PC-3 (cell line): Measurements from ENCODE around the gene ACAP3. TPM values are rescaled to one million over a fixed set of nuclear protein-coding genes. Genes with fewer than 3 reads are reported as not detected.

Experiments
- ATAC-seq: fragments of 200-7000 bp; cut with Tn5 transposase; 2 replicates; pipeline ENCODE4 v1.9.1; 2020; ENCODE audit warnings: mild to moderate bottlenecking, moderate library complexity
- BruUV-seq: library from RNA; stranded (reverse); fragments of 400-500 nt; replicated peaks from 2 replicates; lab custom pipeline; 2021; lab: Mats Ljungman, UMichigan
- CTCF ChIA-PET: fragments of 300-600 bp; sonication (Branson Sonifier 250); formaldehyde crosslinking; loops from one replicate; lab custom pipeline; 2022; ENCODE audit warnings: antibody characterized with exemption; lab: Charles Lee
- POLR2A ChIA-PET: fragments of 300-600 bp; sonication (Branson Sonifier 250); formaldehyde crosslinking; loops from one replicate; lab custom pipeline; 2022; ENCODE audit warnings: antibody characterized with exemption; ENCODE audit not compliant: unreplicated experiment; lab: Charles Lee
- DNase-seq: peaks from one replicate; pipeline ENCODE4 v3.0.0-alpha.2; 2015
- H2AFZ ChIP-seq: fragments of 300-600 bp; sonication (generic); 2 replicates; pipeline ENCODE4 v1.6.0; 2016; ENCODE audit warnings: antibody characterized with exemption, low read length
- H3F3A ChIP-seq: fragments of 300-600 bp; sonication (generic); one replicate; pipeline ENCODE4 v1.6.0; 2017; ENCODE audit warnings: antibody characterized with exemption, low read length, control low read depth, mild to moderate bottlenecking; ENCODE audit not compliant: unreplicated experiment
- H3K27ac ChIP-seq: fragments of 300-600 bp; sonication (generic); 2 replicates; pipeline ENCODE4 v1.5.1; 2016; ENCODE audit warnings: mild to moderate bottlenecking, low read length
- H3K27me3 ChIP-seq: fragments of 300-600 bp; sonication (generic); 2 replicates; pipeline ENCODE4 v1.6.1; 2016; ENCODE audit warnings: low read length, mixed read lengths
- H3K36me3 ChIP-seq: fragments of 300-600 bp; sonication (generic); 2 replicates; pipeline ENCODE4 v1.6.1; 2016; ENCODE audit warnings: low read depth, mixed run types, low read length, mixed read lengths
- H3K4me1 ChIP-seq: fragments of 300-600 bp; sonication (generic); 2 replicates; pipeline ENCODE4 v1.5.1; 2016; ENCODE audit warnings: low read length; ENCODE audit not compliant: insufficient read depth
- H3K4me2 ChIP-seq: fragments of 300-600 bp; sonication (generic); 2 replicates; pipeline ENCODE4 v1.6.0; 2016; ENCODE audit warnings: low read length
- H3K4me3 ChIP-seq: fragments of 300-600 bp; sonication (generic); 2 replicates; pipeline ENCODE4 v1.5.1; 2016; ENCODE audit warnings: mild to moderate bottlenecking, low read length, mixed read lengths
- H3K79me2 ChIP-seq: fragments of 300-600 bp; sonication (generic); 2 replicates; pipeline ENCODE4 v1.6.1; 2017; ENCODE audit warnings: low read length, mixed read lengths
- H3K9ac ChIP-seq: fragments of 300-600 bp; sonication (generic); 2 replicates; pipeline ENCODE4 v1.6.0; 2016; ENCODE audit warnings: mild to moderate bottlenecking, low read length
- H3K9me2 ChIP-seq: fragments of 300-600 bp; sonication (generic); replicated peaks from 2 replicates; pipeline ENCODE4 v1.6.1; 2016; ENCODE audit warnings: mixed run types, low read length, mixed read lengths
- H3K9me3 ChIP-seq: fragments of 300-600 bp; sonication (generic); 2 replicates; pipeline ENCODE4 v1.6.1; 2016; ENCODE audit warnings: low read length, mixed read lengths
- H4K20me1 ChIP-seq: fragments of 300-600 bp; sonication (generic); 2 replicates; pipeline ENCODE4 v1.6.1; 2016; ENCODE audit warnings: low read length, mixed read lengths
- EZH2 ChIP-seq: fragments of 300-600 bp; sonication (generic); IDR thresholded peaks from one replicate; pipeline ENCODE4 v1.6.1; 2017; ENCODE audit warnings: antibody characterized with exemption, mild to moderate bottlenecking, low read length; ENCODE audit not compliant: unreplicated experiment
- EZH2phosphoT487 ChIP-seq: fragments of 300-600 bp; sonication (generic); IDR thresholded peaks from 2 replicates; pipeline ENCODE4 v1.6.1; 2018; ENCODE audit warnings: mild to moderate bottlenecking, antibody characterized with exemption, low read length, borderline replicate concordance
- intact Hi-C: fragments of 100-400 bp; cut with micrococcal nuclease; formaldehyde crosslinking; loops from 2 replicates; pipeline ENCODE4 v1.9.0; 2023
- total RNA-seq: library from RNA; depleted of rRNA; stranded (reverse); fragments of >200 nt; gene quantifications from 2 replicates; pipeline ENCODE4 v1.2.3, GENCODE V29; 2014
- TF ChIP-seq, protein P1 (sequence below): fragments of 300-600 bp; sonication (generic); conservative IDR thresholded peaks from 2 replicates; pipeline ENCODE4 v1.5.1; 2017; ENCODE audit warnings: antibody characterized with exemption, low read depth, mild to moderate bottlenecking, low read length

Gene ACAP3
- total RNA-seq, 1 experiment from 2014 or later: 116 TPM

DNA sequence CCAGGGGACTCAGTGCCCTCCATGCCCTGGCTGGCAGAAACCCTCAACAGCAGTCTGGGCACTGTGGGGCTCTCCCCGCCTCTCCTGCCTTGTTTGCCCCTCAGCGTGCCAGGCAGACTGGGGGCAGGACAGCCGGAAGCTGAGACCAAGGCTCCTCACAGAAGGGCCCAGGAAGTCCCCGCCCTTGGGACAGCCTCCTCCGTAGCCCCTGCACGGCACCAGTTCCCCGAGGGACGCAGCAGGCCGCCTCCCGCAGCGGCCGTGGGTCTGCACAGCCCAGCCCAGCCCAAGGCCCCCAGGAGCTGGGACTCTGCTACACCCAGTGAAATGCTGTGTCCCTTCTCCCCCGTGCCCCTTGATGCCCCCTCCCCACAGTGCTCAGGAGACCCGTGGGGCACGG is 20.5 kb upstream of the ACAP3 start:
- H3K4me1 ChIP-seq: peaks cover 47% of the 10 kb centered on the region
- no peaks in the 10 kb centered on the region for H3F3A ChIP-seq
- intact Hi-C loops: no loop called here
- H3K9ac ChIP-seq: no peak overlapping the region
- H4K20me1 ChIP-seq: peaks cover 3% of the 10 kb centered on the region; the same call in 1 of the 2 replicates
- no peak overlapping the region for H3K4me3 ChIP-seq
- no peaks in the 10 kb centered on the region for H3K27me3 ChIP-seq
- TF ChIP-seq, protein P1, sequence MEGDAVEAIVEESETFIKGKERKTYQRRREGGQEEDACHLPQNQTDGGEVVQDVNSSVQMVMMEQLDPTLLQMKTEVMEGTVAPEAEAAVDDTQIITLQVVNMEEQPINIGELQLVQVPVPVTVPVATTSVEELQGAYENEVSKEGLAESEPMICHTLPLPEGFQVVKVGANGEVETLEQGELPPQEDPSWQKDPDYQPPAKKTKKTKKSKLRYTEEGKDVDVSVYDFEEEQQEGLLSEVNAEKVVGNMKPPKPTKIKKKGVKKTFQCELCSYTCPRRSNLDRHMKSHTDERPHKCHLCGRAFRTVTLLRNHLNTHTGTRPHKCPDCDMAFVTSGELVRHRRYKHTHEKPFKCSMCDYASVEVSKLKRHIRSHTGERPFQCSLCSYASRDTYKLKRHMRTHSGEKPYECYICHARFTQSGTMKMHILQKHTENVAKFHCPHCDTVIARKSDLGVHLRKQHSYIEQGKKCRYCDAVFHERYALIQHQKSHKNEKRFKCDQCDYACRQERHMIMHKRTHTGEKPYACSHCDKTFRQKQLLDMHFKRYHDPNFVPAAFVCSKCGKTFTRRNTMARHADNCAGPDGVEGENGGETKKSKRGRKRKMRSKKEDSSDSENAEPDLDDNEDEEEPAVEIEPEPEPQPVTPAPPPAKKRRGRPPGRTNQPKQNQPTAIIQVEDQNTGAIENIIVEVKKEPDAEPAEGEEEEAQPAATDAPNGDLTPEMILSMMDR: no peak
- TF ChIP-seq EZH2phosphoT487: no peak
- no peak for TF ChIP-seq EZH2
- no peak overlapping the region for H3K27ac ChIP-seq
- H3K79me2 ChIP-seq: peaks cover 35% of the 10 kb centered on the region
- DNase-seq: no peak
- BruUV-seq: no TSS peak
- H3K9me2 ChIP-seq: no peaks in the 10 kb centered on the region
- H2AFZ ChIP-seq: no peak overlapping the region
- CTCF ChIA-PET: no interaction called here
- POLR2A ChIA-PET: no interaction called here
- peaks cover 3% of the 10 kb centered on the region; the same call in 1 of the 2 replicates for H3K36me3 ChIP-seq
- no peak overlapping the region for H3K4me2 ChIP-seq
- no peak for ATAC-seq
- no peaks in the 10 kb centered on the region for H3K9me3 ChIP-seq

DNA sequence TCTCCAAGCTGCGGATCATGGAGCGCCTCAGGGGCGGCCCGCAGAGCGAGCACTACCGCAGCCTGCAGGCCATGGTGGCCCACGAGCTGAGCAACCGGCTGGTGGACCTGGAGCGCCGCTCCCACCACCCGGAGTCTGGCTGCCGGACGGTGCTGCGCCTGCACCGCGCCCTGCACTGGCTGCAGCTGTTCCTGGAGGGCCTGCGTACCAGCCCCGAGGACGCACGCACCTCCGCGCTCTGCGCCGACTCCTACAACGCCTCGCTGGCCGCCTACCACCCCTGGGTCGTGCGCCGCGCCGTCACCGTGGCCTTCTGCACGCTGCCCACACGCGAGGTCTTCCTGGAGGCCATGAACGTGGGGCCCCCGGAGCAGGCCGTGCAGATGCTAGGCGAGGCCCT is 19.6 kb upstream of the ACAP3 start:
- Histone ChIP-seq H3K4me1 (peaks cover 43% of the 10 kb centered on the region), H3K9ac (no peak overlapping the region), H3K9me3 (no peaks in the 10 kb centered on the region), H3K4me3 (no peak overlapping the region), H3K27me3 (no peaks in the 10 kb centered on the region), H3F3A (no peaks in the 10 kb centered on the region), H3K79me2 (peaks cover 43% of the 10 kb centered on the region), H2AFZ (no peak overlapping the region), H3K27ac (no peak overlapping the region), H4K20me1 (peaks cover 8% of the 10 kb centered on the region; the same call in 1 of the 2 replicates), H3K4me2 (no peak overlapping the region), H3K36me3 (peaks cover 3% of the 10 kb centered on the region; the same call in 1 of the 2 replicates), H3K9me2 (no peaks in the 10 kb centered on the region)
- POLR2A ChIA-PET: no interaction called here
- ATAC-seq (no peak), DNase-seq (no peak)
- intact Hi-C loops: no loop called here
- no peak for TF ChIP-seq EZH2
- no peak for TF ChIP-seq EZH2phosphoT487
- TF ChIP-seq, protein P1: no peak
- BruUV-seq: no TSS peak
- CTCF ChIA-PET: no interaction called here

DNA sequence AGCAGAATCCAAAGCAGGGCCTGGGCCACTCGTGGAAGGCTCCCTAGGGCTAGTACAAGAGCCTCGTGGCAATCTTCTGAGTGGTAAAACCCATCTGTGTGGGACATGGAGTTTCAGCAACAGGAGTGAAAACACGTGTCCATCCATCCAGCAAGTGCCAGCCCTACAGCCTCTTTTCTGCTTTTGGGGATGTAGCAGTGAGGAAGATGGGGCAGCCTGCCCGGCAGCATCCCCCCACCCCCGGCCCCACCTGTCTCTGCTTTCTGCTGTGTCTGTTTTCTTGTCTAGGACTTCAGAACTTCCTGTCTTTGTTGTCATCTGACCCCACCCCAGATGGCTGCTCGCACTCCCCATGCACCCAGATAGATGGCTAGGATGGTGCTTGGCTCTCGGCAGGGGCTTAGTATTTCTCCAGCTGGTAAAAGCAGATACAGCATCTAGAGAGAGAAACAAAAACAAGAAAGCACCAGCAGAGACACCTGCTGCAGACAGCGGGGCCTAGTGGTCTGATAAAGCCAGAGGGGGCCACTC is 18.4 kb upstream of the ACAP3 start:
- BruUV-seq: no TSS peak
- no peak for TF ChIP-seq EZH2
- TF ChIP-seq EZH2phosphoT487: no peak
- TF ChIP-seq, protein P1: no peak
- ChIA-PET CTCF (no interaction called here), POLR2A (no interaction called here)
- ATAC-seq: no peak
- Histone ChIP-seq H3K27ac (no peak overlapping the region), H4K20me1 (peaks cover 20% of the 10 kb centered on the region), H3K4me3 (peak overlapping the region; percentile 90), H3K4me1 (peaks cover 34% of the 10 kb centered on the region), H3K27me3 (no peaks in the 10 kb centered on the region), H3F3A (no peaks in the 10 kb centered on the region), H3K79me2 (peaks cover 54% of the 10 kb centered on the region), H3K4me2 (peak overlapping the region; percentile 97), H3K9me2 (no peaks in the 10 kb centered on the region), H3K36me3 (peaks cover 3% of the 10 kb centered on the region; the same call in 1 of the 2 replicates), H2AFZ (no peak overlapping the region), H3K9ac (peak overlapping the region; percentile 95), H3K9me3 (no peaks in the 10 kb centered on the region)
- DNase-seq: no peak
- intact Hi-C loops: no loop called here
